Sigmoid colon (tissue), 7 donors: ENCODE results near the gene TCERG1L. TPM values are rescaled to one million over a fixed set of nuclear protein-coding genes. Genes with fewer than 3 reads are reported as not detected.

Experiments
- DNase-seq: peaks from one replicate; pipeline ENCODE4 v3.0.0-alpha.2; 2019
- H3K27ac ChIP-seq, 4 donors: fragments of 200-600 bp; sonication (generic); one replicate each; pipeline ENCODE4 v1.5.1; 2016 to 2019; ENCODE audit warnings: mild to moderate bottlenecking in 1 of 4
- H3K27me3 ChIP-seq, 3 donors: fragments of 200-600 bp; sonication (generic); one replicate each; pipeline ENCODE4 v1.5.1; 2019; ENCODE audit warnings: mild to moderate bottlenecking in 1 of 3
- H3K36me3 ChIP-seq, 4 donors: fragments of 200-600 bp; sonication (generic); one replicate each; pipeline ENCODE4 v1.5.1; 2016 to 2019
- H3K4me1 ChIP-seq, 4 donors: fragments of 200-600 bp; sonication (generic); one replicate each; pipeline ENCODE4 v1.5.1; 2017 to 2019
- H3K4me3 ChIP-seq, 4 donors: fragments of 200-600 bp; sonication (generic); one replicate each; pipeline ENCODE4 v1.5.1; 2017 to 2019; ENCODE audit warnings: mild to moderate bottlenecking in 2 of 4, moderate library complexity in 1 of 4
- H3K9me3 ChIP-seq, 4 donors: fragments of 200-600 bp in 3 of 4; sonication (generic) in 3 of 4; one replicate each; pipeline versions ENCODE4 v1.5.1 to v1.6.1; 2013 to 2019
- EP300 ChIP-seq, 4 donors: sonication (generic); formaldehyde crosslinking; IDR thresholded peaks; one replicate each; pipeline ENCODE4 v1.6.1; 2017; ENCODE audit warnings: antibody characterized with exemption in 4 of 4
- POLR2A ChIP-seq, 2 donors: fragments of 450-650 bp; IDR thresholded peaks; one replicate each; pipeline ENCODE4 v1.6.1; 2016; ENCODE audit warnings: antibody characterized with exemption in 2 of 2, mild to moderate bottlenecking in 2 of 2, moderate library complexity in 2 of 2
- POLR2AphosphoS5 ChIP-seq, 4 donors: sonication (generic); formaldehyde crosslinking; IDR thresholded peaks; one replicate each; pipeline ENCODE4 v1.6.1; 2017; ENCODE audit warnings: antibody characterized with exemption in 4 of 4
- WGBS, 2 donors: extraction: QIAGEN DNeasy Blood & Tissue Kit; methylation state at CpG; one replicate each; pipeline ENCODE4 v1.1.7; 2013; 5-methylcytosine and 5-hydroxymethylcytosine counted together
- intact Hi-C: fragments of 100-400 bp; cut with DNase I; formaldehyde crosslinking; loops from one replicate; pipeline ENCODE4 v1.15.1; 2023
- polyA plus RNA-seq, 3 donors: library from polyadenylated mRNA; stranded (reverse); fragments of 200-250 nt; gene quantifications; one replicate each; pipeline ENCODE4 v1.2.3, GENCODE V29; 2013
- total RNA-seq, 4 donors: library from RNA; depleted of rRNA; stranded (reverse); fragments of >200 nt; gene quantifications; one replicate each; pipeline ENCODE4 v1.1.0, GENCODE V29; 2016
- TF ChIP-seq, protein P1 (sequence below), 4 experiments: fragments of 450-650 bp in 3 of 4; fragments of 200-600 bp in 1 of 4; IDR thresholded peaks; one replicate each; pipeline ENCODE4 v1.5.1; 2016 to 2019; ENCODE audit warnings: antibody characterized with exemption in 4 of 4, mild to moderate bottlenecking in 3 of 4, moderate library complexity in 2 of 4
- donor health status: healthy with polysubstance abuse.
- donor health status: Bipolar disorder and iron deficiency.
- donor health status: healthy.

TCERG1L gene
- total and polyA plus RNA-seq, 7 donors, result under 0.01 to 0.55 (median 0.10) TPM; not detected in 4

GRCh38 chr10:131251146-131251541 lies 60.4 kb downstream of the TCERG1L start:
- intact Hi-C loops, result no loop called here
- Histone ChIP-seq H3K36me3 (no peaks in the 10 kb centered on the region), H3K9me3 (no peaks in the 10 kb centered on the region), H3K4me3 (no peak overlapping the region), H3K27me3 (peaks cover 0 to 72% (median 8%) of the 10 kb centered on the region in 3 donors), H3K4me1 (no peaks in the 10 kb centered on the region), H3K27ac (no peak overlapping the region)
- DNase-seq, result no peak
- 26 to 36% methylated on average over 6 of the region's 6 CpGs for WGBS, 2 donors
- TF ChIP-seq EP300 (IDR thresholded peaks at IDR 0.05), result no peak
- TF ChIP-seq POLR2AphosphoS5 (IDR thresholded peaks at IDR 0.05), result no peak
- no peak for TF ChIP-seq POLR2A (IDR thresholded peaks at IDR 0.05)
- TF ChIP-seq, protein P1, sequence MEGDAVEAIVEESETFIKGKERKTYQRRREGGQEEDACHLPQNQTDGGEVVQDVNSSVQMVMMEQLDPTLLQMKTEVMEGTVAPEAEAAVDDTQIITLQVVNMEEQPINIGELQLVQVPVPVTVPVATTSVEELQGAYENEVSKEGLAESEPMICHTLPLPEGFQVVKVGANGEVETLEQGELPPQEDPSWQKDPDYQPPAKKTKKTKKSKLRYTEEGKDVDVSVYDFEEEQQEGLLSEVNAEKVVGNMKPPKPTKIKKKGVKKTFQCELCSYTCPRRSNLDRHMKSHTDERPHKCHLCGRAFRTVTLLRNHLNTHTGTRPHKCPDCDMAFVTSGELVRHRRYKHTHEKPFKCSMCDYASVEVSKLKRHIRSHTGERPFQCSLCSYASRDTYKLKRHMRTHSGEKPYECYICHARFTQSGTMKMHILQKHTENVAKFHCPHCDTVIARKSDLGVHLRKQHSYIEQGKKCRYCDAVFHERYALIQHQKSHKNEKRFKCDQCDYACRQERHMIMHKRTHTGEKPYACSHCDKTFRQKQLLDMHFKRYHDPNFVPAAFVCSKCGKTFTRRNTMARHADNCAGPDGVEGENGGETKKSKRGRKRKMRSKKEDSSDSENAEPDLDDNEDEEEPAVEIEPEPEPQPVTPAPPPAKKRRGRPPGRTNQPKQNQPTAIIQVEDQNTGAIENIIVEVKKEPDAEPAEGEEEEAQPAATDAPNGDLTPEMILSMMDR (IDR thresholded peaks at IDR 0.05), result no peak

- TF ChIP-seq POLR2A (IDR thresholded peaks at IDR 0.05) (no peak), EP300 (IDR thresholded peaks at IDR 0.05) (no peak), POLR2AphosphoS5 (IDR thresholded peaks at IDR 0.05) (no peak)
- TF ChIP-seq, protein P1 (IDR thresholded peaks at IDR 0.05), result no peak
- 50 to 63% methylated on average over 18 of the region's 18 CpGs for WGBS, 2 donors
- H3K27ac ChIP-seq, result no peak overlapping the region
- no peak overlapping the region for H3K4me3 ChIP-seq
- no peaks in the 10 kb centered on the region for H3K9me3 ChIP-seq
- no peaks in the 10 kb centered on the region for H3K36me3 ChIP-seq
- peaks cover 0 to 73% (median 8%) of the 10 kb centered on the region in 3 donors for H3K27me3 ChIP-seq
- peak; percentile 59 for DNase-seq
- no peaks in the 10 kb centered on the region for H3K4me1 ChIP-seq
- intact Hi-C loops, result no loop called here
These were observed 60.9 kb downstream of the TCERG1L start for GRCh38 chr10:131250454-131251145.

DNA sequence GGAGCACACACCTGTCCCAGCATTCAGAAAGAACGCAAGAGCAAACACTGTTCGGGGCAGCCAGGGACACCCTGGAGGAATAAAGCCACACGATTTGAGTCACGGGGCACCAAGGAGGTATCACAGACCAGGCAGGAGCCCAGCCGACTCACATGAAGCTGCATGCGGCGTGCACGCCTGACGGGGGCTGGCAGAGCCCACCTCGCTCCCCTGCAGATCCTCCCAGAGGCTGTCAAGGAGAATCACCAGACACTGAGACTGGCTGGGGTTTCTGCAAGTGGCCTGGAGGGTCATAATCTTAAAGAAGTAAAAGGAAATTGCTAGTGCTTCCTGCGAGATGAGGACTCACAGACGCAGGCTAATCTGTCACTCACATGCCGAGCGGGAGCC lies 61.6 kb downstream of the TCERG1L start:
- Histone ChIP-seq H3K27me3 (peaks cover 0 to 74% (median 8%) of the 10 kb centered on the region in 3 donors), H3K4me3 (no peak overlapping the region)
- WGBS, 2 donors, result 31 to 40% methylated on average over 14 of the region's 14 CpGs

GRCh38 chr10:131249238-131249954 lies 62.1 kb downstream of the TCERG1L start:
- H3K4me3 ChIP-seq, result no peak overlapping the region
- TF ChIP-seq POLR2A (IDR thresholded peaks at IDR 0.05) (no peak), POLR2AphosphoS5 (IDR thresholded peaks at IDR 0.05) (no peak), EP300 (IDR thresholded peaks at IDR 0.05) (no peak)
- TF ChIP-seq, protein P1 (IDR thresholded peaks at IDR 0.05), result no peak
- no peak overlapping the region for H3K27ac ChIP-seq
- intact Hi-C loops, result no loop called here
- no peaks in the 10 kb centered on the region for H3K4me1 ChIP-seq
- no peaks in the 10 kb centered on the region for H3K36me3 ChIP-seq
- H3K9me3 ChIP-seq, result no peaks in the 10 kb centered on the region
- 51 to 62% methylated on average over 16 of the region's 16 CpGs for WGBS, 2 donors
- DNase-seq, result no peak
- H3K27me3 ChIP-seq, result peaks cover 0 to 79% (median 8%) of the 10 kb centered on the region in 3 donors

More for the DNA sequence above, 61.6 kb downstream of the TCERG1L start:
- TF ChIP-seq, protein P1 (IDR thresholded peaks at IDR 0.05), result no peak
- TF ChIP-seq EP300 (IDR thresholded peaks at IDR 0.05) (no peak), POLR2A (IDR thresholded peaks at IDR 0.05) (no peak), POLR2AphosphoS5 (IDR thresholded peaks at IDR 0.05) (no peak)
- no peak for DNase-seq
- no peaks in the 10 kb centered on the region for H3K9me3 ChIP-seq
- intact Hi-C loops, result no loop called here
- H3K4me1 ChIP-seq, result no peaks in the 10 kb centered on the region
- H3K36me3 ChIP-seq, result no peaks in the 10 kb centered on the region
- H3K27ac ChIP-seq, result no peak overlapping the region
